ENCODE data around the gene TRPM5.

GRCh38 chr11:2415601-2416380 is 28.5 kb downstream of the TRPM5 start:
- no peak for TF ChIP-seq CTCF (IDR thresholded peaks at IDR 0.05 in 4 of 5, conservative IDR thresholded peaks at IDR 0.05 in 1 of 5)
- no peak for TF ChIP-seq POLR2A (IDR thresholded peaks at IDR 0.05)

Data from gastrocnemius medialis (tissue), 4 donors.